Cerebellar nuclear complex (tissue), 1 donor: ENCODE data around the gene LORICRIN.

ENCODE experiments used
- DNase-seq, 2 experiments: peaks; one replicate each; lab custom pipeline; 2025; lab: John Stamatoyannopoulos, UW

LORICRIN gene

DNA sequence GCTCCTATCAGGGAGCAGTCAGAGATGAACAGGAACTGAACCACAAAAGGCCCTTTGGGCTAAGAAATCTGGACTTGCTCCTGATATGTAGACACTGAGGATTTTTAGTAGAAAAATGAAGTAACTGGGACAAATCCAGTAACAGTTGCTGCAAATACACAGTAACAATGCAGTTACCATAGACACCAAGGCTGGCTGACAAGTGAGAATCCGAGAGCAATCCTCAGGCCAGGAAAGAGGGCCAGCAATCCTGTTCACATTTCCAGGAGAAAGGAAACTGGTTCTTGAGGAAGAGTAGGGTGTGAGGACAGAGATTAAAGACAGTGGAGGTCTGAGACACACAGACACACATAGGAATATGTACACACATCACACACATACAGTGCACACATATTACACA is 9.3 kb upstream of the LORICRIN start:
- no peak for DNase-seq

GRCh38 chr1:153251087-153251486 is 8.4 kb upstream of the LORICRIN start:
- DNase-seq = no peak

GRCh38 chr1:153251562-153251961 is 7.9 kb upstream of the LORICRIN start:
- DNase-seq = no peak

GRCh38 chr1:153251988-153252387 is 7.5 kb upstream of the LORICRIN start:
- no peak for DNase-seq

- DNase-seq = no peak
Observed at GRCh38 chr1:153253076-153253475, 6.4 kb upstream of the LORICRIN start.

DNA sequence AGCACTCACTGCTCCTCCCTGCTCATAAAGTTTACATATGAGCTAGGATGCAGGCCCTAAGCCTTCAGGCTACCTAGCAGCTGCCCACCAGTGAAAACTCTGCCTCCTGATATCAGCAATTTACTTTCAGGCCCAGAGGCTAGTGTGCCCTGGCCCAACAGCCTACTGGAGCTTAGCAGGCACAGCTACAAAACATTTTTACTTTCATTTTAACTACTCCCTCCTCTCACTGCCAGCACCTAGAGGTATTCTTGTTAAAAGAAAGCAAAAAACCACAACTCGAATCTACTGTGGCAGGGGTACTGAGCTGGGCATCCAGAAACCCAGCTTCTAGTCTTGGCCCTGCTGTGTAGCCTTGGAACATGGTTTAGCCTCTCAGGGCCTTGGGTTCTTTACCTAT is 5.8 kb upstream of the LORICRIN start:
- no peak for DNase-seq

DNA sequence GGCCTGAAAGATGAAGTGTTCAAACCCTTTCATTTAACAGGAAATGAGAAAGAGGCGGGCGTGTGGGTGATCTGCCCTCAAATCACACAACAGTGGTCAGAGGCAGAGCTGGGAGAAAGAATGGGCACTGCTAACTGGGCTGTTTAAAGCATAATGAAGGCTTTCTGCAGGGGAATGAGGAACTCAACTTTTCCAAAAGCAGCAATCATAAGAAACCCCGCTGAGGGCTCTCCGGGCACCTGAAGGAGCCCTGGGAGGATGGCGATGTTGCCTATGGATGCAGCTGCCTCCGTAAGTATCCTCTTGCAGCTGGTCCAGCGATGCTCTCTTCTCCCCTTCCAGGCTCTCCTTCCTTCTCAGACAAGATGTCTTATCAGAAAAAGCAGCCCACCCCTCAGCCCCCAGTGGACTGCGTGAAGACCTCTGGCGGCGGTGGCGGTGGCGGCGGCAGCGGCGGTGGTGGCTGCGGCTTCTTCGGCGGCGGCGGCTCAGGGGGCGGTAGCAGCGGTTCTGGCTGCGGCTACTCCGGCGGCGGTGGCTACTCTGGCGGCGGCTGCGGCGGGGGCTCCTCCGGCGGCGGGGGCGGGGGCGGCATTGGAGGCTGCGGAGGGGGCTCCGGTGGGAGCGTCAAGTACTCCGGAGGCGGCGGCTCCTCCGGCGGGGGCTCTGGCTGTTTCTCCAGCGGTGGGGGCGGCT is 1.2 kb downstream of the LORICRIN start:
- no peak for DNase-seq

DNA sequence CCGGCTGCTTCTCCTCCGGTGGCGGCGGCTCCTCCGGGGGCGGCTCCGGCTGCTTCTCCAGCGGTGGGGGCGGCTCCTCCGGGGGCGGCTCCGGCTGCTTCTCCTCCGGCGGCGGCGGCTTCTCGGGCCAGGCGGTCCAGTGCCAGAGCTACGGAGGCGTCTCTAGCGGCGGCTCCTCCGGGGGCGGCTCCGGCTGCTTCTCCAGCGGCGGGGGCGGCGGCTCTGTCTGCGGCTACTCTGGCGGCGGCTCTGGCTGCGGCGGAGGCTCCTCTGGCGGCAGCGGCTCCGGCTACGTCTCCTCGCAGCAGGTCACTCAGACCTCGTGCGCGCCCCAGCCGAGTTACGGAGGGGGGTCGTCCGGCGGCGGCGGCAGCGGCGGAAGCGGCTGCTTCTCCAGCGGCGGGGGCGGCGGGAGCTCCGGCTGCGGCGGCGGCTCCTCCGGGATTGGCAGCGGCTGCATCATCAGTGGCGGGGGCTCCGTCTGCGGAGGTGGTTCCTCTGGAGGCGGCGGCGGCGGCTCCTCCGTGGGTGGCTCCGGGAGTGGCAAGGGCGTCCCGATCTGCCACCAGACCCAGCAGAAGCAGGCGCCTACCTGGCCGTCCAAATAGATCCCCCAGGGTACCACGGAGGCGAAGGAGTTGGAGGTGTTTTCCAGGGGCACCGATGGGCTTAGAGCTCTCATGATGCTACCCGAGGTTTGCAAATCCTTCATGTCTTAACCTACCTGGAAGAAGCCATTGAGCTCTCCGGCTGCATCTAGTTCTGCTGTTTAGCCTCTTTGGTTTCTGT is 2.0 kb downstream of the LORICRIN start:
- DNase-seq = no peak

- no peak for DNase-seq
Observed at GRCh38 chr1:153262070-153262366, 2.5 kb downstream of the LORICRIN start.

DNA sequence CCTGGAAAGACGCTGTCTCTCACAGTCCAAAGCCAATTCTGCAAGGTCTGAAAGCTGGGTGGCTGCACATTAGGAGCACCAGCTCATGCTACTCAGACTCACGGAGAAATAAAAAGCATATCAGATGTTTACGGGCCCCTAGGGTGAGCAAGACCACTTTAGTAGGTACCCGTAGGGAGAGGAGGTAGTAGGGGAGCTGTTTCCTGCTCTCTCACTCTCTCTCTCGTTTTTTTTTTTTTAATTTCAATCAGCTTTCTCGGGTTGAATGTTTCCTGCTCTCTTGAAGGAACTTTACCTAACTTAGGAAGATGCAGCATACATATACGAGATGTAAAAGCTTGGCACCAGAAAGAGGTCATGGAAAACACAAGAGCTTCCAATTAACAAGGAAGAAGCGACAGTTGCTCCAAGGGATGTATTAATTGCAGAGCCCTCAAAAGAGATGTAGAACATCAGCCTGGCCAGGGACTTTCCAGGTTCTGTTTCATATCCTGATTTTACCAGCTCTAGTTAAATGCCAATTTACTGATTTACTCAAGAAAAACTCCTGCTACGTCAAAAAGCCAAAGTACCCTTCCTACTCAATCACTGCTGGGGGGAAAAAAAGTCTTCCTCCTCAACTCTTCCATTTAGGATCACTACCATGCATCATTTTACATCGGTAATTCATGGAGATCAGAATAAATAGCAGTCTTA is 3.1 kb downstream of the LORICRIN start:
- DNase-seq = no peak

- no peak for DNase-seq
Observed at GRCh38 chr1:153265457-153265856, 6.0 kb downstream of the LORICRIN start.

DNA sequence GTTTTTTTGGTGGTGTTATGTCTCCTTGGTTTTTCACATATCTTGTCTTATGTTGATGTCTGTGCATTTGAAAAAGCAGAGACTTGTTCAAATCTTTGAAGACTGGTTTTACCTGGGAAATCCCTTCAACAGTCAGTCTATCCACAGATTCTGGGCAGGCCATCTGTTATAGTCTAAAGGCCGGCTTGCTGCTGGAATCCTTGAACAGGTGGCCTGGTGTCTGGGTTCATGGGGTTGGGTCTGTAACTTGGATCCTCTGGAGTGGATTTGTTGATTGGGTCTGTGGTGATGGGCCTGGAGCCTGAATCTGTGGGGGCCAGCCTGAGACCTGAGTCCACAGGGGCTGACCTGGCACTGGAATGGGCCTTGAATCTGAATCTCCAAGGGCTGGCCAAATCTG is 12.2 kb downstream of the LORICRIN start:
- DNase-seq = no peak

DNA sequence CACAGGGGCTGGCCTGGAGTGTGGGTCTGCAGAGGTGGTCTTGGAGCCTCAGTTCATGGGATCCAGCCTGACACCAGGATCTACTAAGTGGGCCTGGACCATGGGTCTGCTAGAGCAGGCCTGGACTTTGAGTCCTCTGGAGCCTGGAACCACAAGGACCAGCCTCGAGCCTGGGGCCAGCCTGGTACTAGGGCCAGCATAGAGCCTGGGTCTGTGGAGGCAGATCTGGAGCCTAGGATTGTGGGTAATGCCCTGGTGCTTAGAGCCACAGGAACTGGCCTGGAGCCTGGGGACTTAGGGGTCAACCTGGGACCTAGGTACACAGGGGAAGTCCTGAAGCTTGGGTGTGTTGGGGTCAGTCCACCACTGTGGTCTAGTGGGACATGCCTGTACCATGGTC is 12.7 kb downstream of the LORICRIN start:
- no peak for DNase-seq

GRCh38 chr1:153277852-153278251 is 18.4 kb downstream of the LORICRIN start:
- DNase-seq = no peak

- no peak for DNase-seq
Observed at GRCh38 chr1:153288634-153289275, 29.3 kb downstream of the LORICRIN start.

DNA sequence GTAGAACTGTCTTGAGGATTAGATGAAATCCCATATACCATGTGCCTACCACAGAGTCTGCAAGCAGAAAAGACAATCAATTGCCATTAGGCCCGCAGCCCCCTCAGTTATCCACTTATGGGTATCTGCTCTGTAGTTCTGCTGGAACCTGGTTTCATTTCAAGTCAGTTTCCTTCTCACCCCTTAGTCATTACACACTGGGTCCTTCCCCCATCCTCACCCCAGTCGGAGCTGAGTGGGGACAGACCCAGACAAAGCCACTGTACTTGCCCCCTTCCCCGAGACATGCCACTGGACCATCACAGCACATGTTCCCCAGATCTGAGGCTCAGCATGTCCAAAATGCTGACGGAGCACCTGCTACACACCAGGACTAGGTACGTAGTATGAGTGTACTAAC is 32.0 kb downstream of the LORICRIN start:
- no peak for DNase-seq

DNA sequence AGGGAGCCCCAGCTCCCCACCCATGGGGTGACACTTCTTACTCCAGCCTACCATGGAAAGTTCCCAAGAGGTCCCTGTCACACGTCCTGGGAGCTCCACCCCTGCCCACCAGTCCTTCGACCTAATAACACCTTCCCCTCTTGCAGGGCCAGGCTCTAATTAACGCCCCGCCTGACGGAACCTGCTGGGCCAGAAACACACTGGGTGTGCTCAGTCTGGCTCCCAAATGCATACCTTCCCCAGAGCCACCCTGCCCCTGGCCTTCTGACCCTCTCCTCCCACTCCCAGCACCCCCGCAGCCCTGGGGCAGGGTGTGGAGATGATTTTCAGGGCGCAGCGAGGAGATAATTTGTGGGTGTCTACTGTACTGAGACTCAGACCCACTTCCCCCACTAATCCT is 32.7 kb downstream of the LORICRIN start:
- DNase-seq = no peak

GRCh38 chr1:153292740-153293479 is 33.4 kb downstream of the LORICRIN start:
- no peak for DNase-seq

DNA sequence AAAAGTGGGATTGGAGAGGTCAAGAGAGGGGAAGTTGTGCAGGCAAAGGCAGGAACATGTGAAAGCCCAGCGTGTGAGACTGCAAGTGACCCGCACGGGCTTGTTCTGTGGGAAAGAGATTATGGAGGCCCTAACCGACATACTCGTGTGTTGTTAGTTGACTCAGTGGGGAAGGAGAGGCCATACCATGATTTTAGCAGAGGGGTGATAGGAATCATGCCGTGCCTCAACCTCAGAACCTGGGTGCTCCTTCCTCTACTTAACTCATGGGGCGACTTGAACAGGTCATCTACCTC is 33.9 kb downstream of the LORICRIN start:
- DNase-seq = no peak

DNA sequence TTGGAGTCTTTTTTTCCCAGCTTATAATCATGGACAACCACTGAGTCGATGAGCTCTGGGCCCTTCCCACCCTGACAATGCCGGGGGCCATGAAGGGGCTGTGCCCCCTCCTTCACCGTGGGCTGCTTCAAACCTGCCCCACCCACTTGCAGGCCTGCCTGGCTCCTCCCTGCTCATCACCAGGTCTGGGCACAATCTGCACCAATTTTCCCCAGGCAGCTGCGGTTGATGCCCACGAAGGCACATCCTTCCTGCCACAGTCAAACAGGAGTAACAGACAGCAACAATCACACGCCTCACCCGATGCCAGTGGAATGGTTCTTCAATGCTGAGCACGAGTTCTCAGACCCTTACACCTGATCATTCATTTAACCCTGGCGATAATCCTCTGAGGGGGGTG is 34.4 kb downstream of the LORICRIN start:
- DNase-seq = no peak

- DNase-seq = no peak
Observed at GRCh38 chr1:153302308-153302707, 42.8 kb downstream of the LORICRIN start.

GRCh38 chr1:153305682-153306081 is 46.2 kb downstream of the LORICRIN start:
- no peak for DNase-seq
